Lower lobe of right lung (tissue), 2 donors: ENCODE results near the gene LRRC61. TPM values are rescaled to one million over a fixed set of nuclear protein-coding genes. Genes with fewer than 3 reads are reported as not detected.
A peak's percentile ranks its signal among the peaks of the same experiment; 100 is the strongest.

Experiments used
- ATAC-seq, 2 donors: fragments of 200-7000 bp; cut with Tn5 transposase; one replicate each; pipeline ENCODE4 v1.9.1; 2020 to 2022; ENCODE audit warnings: mild to moderate bottlenecking in 2 of 2, moderate library complexity in 2 of 2
- DNase-seq: peaks from one replicate; pipeline ENCODE4 v3.0.0-alpha.2; 2020
- H3K27ac ChIP-seq: fragments of 200-600 bp; one replicate; pipeline ENCODE4 v1.8.0; 2022
- H3K27me3 ChIP-seq: fragments of 200-600 bp; one replicate; pipeline ENCODE4 v1.8.0; 2022; ENCODE audit warnings: low read depth
- H3K36me3 ChIP-seq: fragments of 200-600 bp; one replicate; pipeline ENCODE4 v1.8.0; 2022; ENCODE audit warnings: mild to moderate bottlenecking
- H3K4me1 ChIP-seq: fragments of 200-600 bp; one replicate; pipeline ENCODE4 v1.8.0; 2022
- H3K4me3 ChIP-seq: fragments of 200-600 bp; one replicate; pipeline ENCODE4 v1.8.0; 2022; ENCODE audit warnings: mild to moderate bottlenecking
- H3K9me3 ChIP-seq: fragments of 200-600 bp; one replicate; pipeline ENCODE4 v1.8.0; 2022
- CTCF ChIP-seq: fragments of 200-600 bp; IDR thresholded peaks from one replicate; pipeline ENCODE4 v1.8.0; 2022; ENCODE audit warnings: antibody characterized with exemption, mild to moderate bottlenecking
- intact Hi-C: fragments of 100-400 bp; cut with DNase I; formaldehyde crosslinking; loops from one replicate; pipeline ENCODE4 v1.11.0; 2022
- total RNA-seq: library from RNA; stranded (reverse); fragmentation: NEBNext Ultra II Directional; extraction: Animal tissue kit (Norgen Biotek cat#: 25700); gene quantifications from one replicate; pipeline ENCODE4 v1.2.1, GENCODE V29; 2021
- donor health status: DM: no; HTN: yes; CAD: no; lungs with severe emphysema.

LRRC61 gene
- total RNA-seq, 1 donor from 2014 or later = 16.2 TPM

GRCh38 chr7:150377196-150377595 is 54.0 kb downstream of the LRRC61 start:
- peak overlapping the region; percentile 91 for H3K27ac ChIP-seq
- no peak for ATAC-seq
- DNase-seq = no peak
- no peaks in the 10 kb centered on the region for H3K9me3 ChIP-seq
- TF ChIP-seq CTCF = no peak
- peaks cover 25% of the 10 kb centered on the region for H3K36me3 ChIP-seq
- peaks cover 39% of the 10 kb centered on the region for H3K4me1 ChIP-seq
- H3K4me3 ChIP-seq = no peak overlapping the region
- H3K27me3 ChIP-seq = no peaks in the 10 kb centered on the region
- intact Hi-C loops = no loop called here

- ATAC-seq = no peak
- DNase-seq = no peak
- no peak for TF ChIP-seq CTCF
Measured at GRCh38 chr7:150377635-150378034, 54.5 kb downstream of the LRRC61 start.

GRCh38 chr7:150378115-150378852 is 55.1 kb downstream of the LRRC61 start:
- TF ChIP-seq CTCF = peak; percentile 18
- peak overlapping the region; percentile 91 for H3K27ac ChIP-seq
- H3K36me3 ChIP-seq = peaks cover 14% of the 10 kb centered on the region
- ATAC-seq (peak; percentile 34 to 49), DNase-seq (no peak)
- intact Hi-C loops = no loop called here
- no peaks in the 10 kb centered on the region for H3K9me3 ChIP-seq
- peaks cover 34% of the 10 kb centered on the region for H3K4me1 ChIP-seq
- H3K27me3 ChIP-seq = no peaks in the 10 kb centered on the region
- H3K4me3 ChIP-seq = peak overlapping the region; percentile 96

More at GRCh38 chr7:150377635-150378034, 54.5 kb downstream of the LRRC61 start:
- Histone ChIP-seq H3K9me3 (no peaks in the 10 kb centered on the region), H3K36me3 (peaks cover 21% of the 10 kb centered on the region), H3K4me3 (no peak overlapping the region), H3K27ac (peak overlapping the region; percentile 91), H3K4me1 (peaks cover 39% of the 10 kb centered on the region), H3K27me3 (no peaks in the 10 kb centered on the region)
- intact Hi-C loops = no loop called here

GRCh38 chr7:150378853-150379440 is 55.8 kb downstream of the LRRC61 start, which contains the start of gene ZNF775:
ZNF775 (plus strand) TSS chr7:150379330; CDS start chr7:150388471, 9,141 bp downstream.
- H3K4me3 ChIP-seq = peak within 1 kb of the TSS; percentile 96
- H3K4me1 ChIP-seq = peaks cover 28% of the 10 kb centered on the region
- H3K36me3 ChIP-seq = peaks cover 8% of the 10 kb centered on the region
- no peaks in the 10 kb centered on the region for H3K9me3 ChIP-seq
- peak; percentile 98 for DNase-seq
- no peaks in the 10 kb centered on the region for H3K27me3 ChIP-seq
- peak within 1 kb of the TSS; percentile 91 for H3K27ac ChIP-seq
- peak; percentile 98 to 99 for ATAC-seq
- no peak for TF ChIP-seq CTCF
- intact Hi-C loops = no loop called here

- Histone ChIP-seq H3K4me1 (peaks cover 28% of the 10 kb centered on the region), H3K27me3 (no peaks in the 10 kb centered on the region), H3K27ac (peak overlapping the region; percentile 91), H3K4me3 (peak overlapping the region; percentile 96), H3K9me3 (no peaks in the 10 kb centered on the region), H3K36me3 (peaks cover under 1% of the 10 kb centered on the region)
- DNase-seq = no peak
- intact Hi-C loops = no loop called here
- TF ChIP-seq CTCF = no peak
- peak in 1 of 2 donors; percentile 1 for ATAC-seq
Measured at GRCh38 chr7:150379441-150380379, 56.6 kb downstream of the LRRC61 start.
